Measurements from ENCODE around the gene MALT1. TPM values are rescaled to one million over a fixed set of nuclear protein-coding genes. Genes with fewer than 3 reads are reported as not detected.
"Not testable (repeated sequence)": the region's sequence is repeated elsewhere in the genome, so short reads cannot be mapped to it uniquely, and the experiment has no call there.

The MALT1 gene
- total and polyA plus RNA-seq, 2 donors from 2014 or later = 10.4 to 39.4 TPM

DNA sequence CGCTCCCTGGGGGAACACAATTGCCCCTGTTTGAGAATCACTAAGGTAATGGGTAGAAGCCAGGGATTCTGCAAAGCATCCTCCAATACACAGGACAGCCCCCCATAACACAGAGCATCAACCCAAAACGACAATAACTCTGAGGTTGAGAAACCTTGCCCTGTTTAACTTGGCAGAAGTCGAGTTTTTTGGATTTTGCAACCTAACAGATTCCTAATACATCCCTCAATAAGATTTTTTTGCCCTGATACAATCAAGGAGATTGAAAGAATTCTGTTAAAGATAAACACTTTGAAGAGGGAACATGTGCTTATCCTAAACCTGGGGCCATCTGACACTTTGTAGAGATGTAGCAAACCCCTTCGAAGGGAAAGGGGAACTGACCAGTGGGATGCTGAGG, 100.9 kb downstream of the MALT1 start:
- DNase-seq (no peak), FAIRE-seq (no peak)
- Histone ChIP-seq H3K36me3 (ENCODE audit: control insufficient read depth in 2 of 3, insufficient read depth in 3 of 3, low read length in 3 of 3) (no peaks in the 10 kb centered on the region), H3K4me1 (ENCODE audit: control insufficient read depth in 2 of 3, insufficient read depth in 2 of 3, low read depth in 1 of 3, low read length in 3 of 3) (peaks cover 0 to 3% (median 0%) of the 10 kb centered on the region in 3 donors), H3K27ac (ENCODE audit: low read depth in 2 of 2, low read length in 2 of 2) (no peak overlapping the region), H3K4me3 (ENCODE audit: low read length in 3 of 3) (no peak overlapping the region), H3K9me3 (ENCODE audit: control insufficient read depth in 2 of 3, insufficient read depth in 1 of 3, low read length in 3 of 3) (no peaks in the 10 kb centered on the region), H3K27me3 (ENCODE audit: control insufficient read depth, insufficient read depth, low read length) (no peaks in the 10 kb centered on the region), H3K9ac (ENCODE audit: low read length in 3 of 3) (no peak overlapping the region)
- TF ChIP-seq, protein P1, sequence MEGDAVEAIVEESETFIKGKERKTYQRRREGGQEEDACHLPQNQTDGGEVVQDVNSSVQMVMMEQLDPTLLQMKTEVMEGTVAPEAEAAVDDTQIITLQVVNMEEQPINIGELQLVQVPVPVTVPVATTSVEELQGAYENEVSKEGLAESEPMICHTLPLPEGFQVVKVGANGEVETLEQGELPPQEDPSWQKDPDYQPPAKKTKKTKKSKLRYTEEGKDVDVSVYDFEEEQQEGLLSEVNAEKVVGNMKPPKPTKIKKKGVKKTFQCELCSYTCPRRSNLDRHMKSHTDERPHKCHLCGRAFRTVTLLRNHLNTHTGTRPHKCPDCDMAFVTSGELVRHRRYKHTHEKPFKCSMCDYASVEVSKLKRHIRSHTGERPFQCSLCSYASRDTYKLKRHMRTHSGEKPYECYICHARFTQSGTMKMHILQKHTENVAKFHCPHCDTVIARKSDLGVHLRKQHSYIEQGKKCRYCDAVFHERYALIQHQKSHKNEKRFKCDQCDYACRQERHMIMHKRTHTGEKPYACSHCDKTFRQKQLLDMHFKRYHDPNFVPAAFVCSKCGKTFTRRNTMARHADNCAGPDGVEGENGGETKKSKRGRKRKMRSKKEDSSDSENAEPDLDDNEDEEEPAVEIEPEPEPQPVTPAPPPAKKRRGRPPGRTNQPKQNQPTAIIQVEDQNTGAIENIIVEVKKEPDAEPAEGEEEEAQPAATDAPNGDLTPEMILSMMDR (IDR thresholded peaks at IDR 0.05; ENCODE audit: borderline replicate concordance, extremely low read depth, insufficient read depth) = no peak
- intact Hi-C loops (cut with DNase I) = no loop called here

DNA sequence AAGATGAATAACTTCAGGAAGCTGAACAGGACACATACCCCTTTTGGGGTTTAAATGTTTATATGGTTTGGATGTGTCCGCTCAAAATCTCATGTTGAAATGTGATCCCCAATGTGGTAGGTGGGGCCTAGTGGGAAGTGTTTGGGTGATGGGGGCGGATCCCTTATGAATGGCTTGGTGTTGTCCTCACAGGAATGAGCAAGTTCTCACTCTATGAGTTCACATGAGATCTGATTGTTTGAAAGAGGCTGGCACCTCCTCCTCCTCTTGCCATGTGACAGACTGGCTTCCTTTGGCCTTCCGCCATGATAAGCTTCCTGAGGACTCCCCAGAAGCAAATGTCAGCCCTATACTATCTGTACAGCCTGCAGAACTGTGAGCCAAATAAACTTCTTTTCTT, 104.8 kb downstream of the MALT1 start:
- no peaks in the 10 kb centered on the region for H3K36me3 ChIP-seq (ENCODE audit: control insufficient read depth in 2 of 3, insufficient read depth in 3 of 3, low read length in 3 of 3)
- no peak overlapping the region for H3K27ac ChIP-seq (ENCODE audit: low read depth in 2 of 2, low read length in 2 of 2)
- H3K4me3 ChIP-seq (ENCODE audit: low read length in 3 of 3) = no peak overlapping the region
- no peak for FAIRE-seq
- no peaks in the 10 kb centered on the region for H3K9me3 ChIP-seq (ENCODE audit: control insufficient read depth in 2 of 3, insufficient read depth in 1 of 3, low read length in 3 of 3)
- H3K9ac ChIP-seq (ENCODE audit: low read length in 3 of 3) = no peak overlapping the region
- no peaks in the 10 kb centered on the region for H3K27me3 ChIP-seq (ENCODE audit: control insufficient read depth, insufficient read depth, low read length)
- TF ChIP-seq, protein P1 (IDR thresholded peaks at IDR 0.05; ENCODE audit: borderline replicate concordance, extremely low read depth, insufficient read depth) = no peak
- intact Hi-C loops (cut with DNase I) = no loop called here
- no peak for DNase-seq
- H3K4me1 ChIP-seq (ENCODE audit: control insufficient read depth in 2 of 3, insufficient read depth in 2 of 3, low read depth in 1 of 3, low read length in 3 of 3) = no peaks in the 10 kb centered on the region

DNA sequence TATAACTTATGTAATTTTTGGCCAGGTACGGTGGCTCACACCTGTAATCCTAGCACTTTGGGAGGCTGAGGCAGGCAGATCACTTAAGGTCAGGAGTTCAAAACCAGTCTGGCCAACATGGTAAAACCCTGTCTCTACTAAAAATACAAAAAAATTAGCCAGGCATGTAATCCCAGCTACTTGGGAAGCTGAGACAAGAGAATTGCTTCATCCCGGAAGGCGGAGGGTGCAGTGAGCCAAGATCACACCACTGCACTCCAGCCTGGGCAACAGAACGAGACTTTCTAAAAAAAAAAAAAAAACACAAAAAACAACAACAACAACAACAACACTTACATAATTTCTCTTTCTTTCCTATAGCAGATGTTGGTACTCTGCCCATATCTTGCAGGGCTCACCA, 105.3 kb downstream of the MALT1 start:
- H3K27ac ChIP-seq (ENCODE audit: low read depth in 2 of 2, low read length in 2 of 2); H3K4me3 ChIP-seq (ENCODE audit: low read length in 3 of 3); H3K9me3 ChIP-seq (ENCODE audit: control insufficient read depth in 2 of 3, insufficient read depth in 1 of 3, low read length in 3 of 3); H3K4me1 ChIP-seq (ENCODE audit: control insufficient read depth in 2 of 3, insufficient read depth in 2 of 3, low read depth in 1 of 3, low read length in 3 of 3); H3K9ac ChIP-seq (ENCODE audit: low read length in 3 of 3); FAIRE-seq; intact Hi-C loops (cut with DNase I); H3K36me3 ChIP-seq (ENCODE audit: control insufficient read depth in 2 of 3, insufficient read depth in 3 of 3, low read length in 3 of 3); DNase-seq; H3K27me3 ChIP-seq (ENCODE audit: control insufficient read depth, insufficient read depth, low read length): not testable (repeated sequence)

DNA sequence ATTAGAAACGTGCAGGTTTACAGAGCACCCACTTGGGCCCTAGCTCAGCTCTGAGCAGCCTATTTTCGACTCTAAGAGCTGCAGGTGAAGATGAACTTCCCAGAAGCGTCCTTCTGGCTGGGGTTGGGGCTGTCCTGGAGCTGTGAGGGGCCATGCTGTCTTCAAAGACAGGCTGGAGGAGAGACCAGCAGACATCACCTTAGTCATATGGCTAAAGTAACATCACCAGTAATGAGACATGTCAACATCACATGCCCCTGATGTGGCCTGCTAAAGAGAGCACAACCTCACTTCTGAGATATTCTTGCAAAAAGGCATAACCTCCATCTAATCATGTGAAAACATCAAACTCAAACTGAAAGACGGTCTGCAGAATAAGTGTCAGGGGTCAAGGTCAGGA, 106.2 kb downstream of the MALT1 start:
- TF ChIP-seq, protein P1 (IDR thresholded peaks at IDR 0.05; ENCODE audit: borderline replicate concordance, extremely low read depth, insufficient read depth) = no peak
- no peak overlapping the region for H3K9ac ChIP-seq (ENCODE audit: low read length in 3 of 3)
- intact Hi-C loops (cut with DNase I) = no loop called here

More for the DNA sequence above, 106.2 kb downstream of the MALT1 start:
- Histone ChIP-seq H3K9me3 (ENCODE audit: control insufficient read depth in 2 of 3, insufficient read depth in 1 of 3, low read length in 3 of 3) (no peaks in the 10 kb centered on the region), H3K4me1 (ENCODE audit: control insufficient read depth in 2 of 3, insufficient read depth in 2 of 3, low read depth in 1 of 3, low read length in 3 of 3) (peaks cover 0 to 4% (median 0%) of the 10 kb centered on the region in 3 donors), H3K4me3 (ENCODE audit: low read length in 3 of 3) (no peak overlapping the region), H3K27ac (ENCODE audit: low read depth in 2 of 2, low read length in 2 of 2) (no peak overlapping the region), H3K27me3 (ENCODE audit: control insufficient read depth, insufficient read depth, low read length) (no peaks in the 10 kb centered on the region), H3K36me3 (ENCODE audit: control insufficient read depth in 2 of 3, insufficient read depth in 3 of 3, low read length in 3 of 3) (no peaks in the 10 kb centered on the region)
- FAIRE-seq (no peak), DNase-seq (no peak)
